GM19099 (cell line): ENCODE data around the gene AQP1.

Experiments
- POLR2A ChIP-seq: IDR thresholded peaks from 3 replicates; pipeline ENCODE4 v1.6.1; 2011; ENCODE audit warnings: low read depth; ENCODE audit not compliant: insufficient read length; ENCODE audit errors: extremely low read depth

Gene AQP1

DNA sequence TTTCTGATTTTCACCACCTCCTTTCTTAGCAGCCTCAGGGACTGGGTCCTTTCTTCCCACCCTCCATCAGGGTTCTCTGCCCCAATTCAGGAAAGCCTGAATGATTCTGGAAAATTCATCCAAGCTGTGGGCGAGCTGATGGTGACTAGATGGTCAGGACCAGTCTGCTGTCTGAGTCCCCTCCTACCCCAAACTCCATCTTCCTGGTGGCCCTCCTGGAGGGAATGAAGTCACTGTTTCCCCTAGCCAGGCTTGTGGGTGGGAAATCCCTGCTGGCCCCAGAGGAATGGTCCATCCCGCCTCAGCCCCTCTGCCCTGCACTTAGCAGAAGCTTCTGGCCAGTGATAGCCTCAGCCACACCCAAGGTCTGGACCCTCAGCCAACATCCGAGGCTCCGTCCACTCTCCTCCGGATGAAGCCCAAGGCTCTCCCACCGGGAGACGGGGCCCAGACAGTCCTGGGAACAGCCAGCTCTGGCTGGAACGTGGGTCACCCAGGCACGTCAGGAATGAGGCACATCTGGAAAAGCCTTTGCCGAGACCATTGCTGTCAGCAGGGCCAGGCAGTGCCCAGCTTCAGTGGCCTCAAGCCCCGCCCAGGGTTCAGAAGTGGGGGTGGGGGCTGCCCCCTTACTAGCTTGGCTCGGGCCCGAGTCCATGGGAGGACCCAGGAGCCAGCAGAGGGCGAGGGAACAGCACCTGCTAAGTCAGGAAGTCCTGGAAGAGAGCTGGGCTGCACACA, 4.0 kb upstream of the AQP1 start:
- no peak for TF ChIP-seq POLR2A

DNA sequence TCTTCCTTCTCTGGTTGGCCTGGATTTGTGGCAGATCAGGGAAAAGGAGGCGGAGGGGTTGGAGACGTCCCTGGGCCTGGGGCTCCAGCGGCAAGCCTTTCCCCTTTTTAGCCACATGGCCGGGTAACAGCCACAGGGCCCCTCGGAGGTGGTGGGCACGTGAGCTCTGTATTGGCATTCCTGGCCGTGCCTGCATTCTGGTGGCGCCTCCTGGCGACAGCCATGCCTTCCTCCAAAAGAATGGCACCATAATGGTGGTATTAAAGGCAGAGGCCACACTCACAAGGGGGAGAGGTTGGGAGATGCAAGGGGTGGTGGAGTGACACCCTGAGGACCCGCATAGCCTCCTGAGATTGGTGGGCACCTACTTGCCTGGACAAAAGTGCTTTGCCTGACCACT, 3.0 kb upstream of the AQP1 start:
- no peak for TF ChIP-seq POLR2A

DNA sequence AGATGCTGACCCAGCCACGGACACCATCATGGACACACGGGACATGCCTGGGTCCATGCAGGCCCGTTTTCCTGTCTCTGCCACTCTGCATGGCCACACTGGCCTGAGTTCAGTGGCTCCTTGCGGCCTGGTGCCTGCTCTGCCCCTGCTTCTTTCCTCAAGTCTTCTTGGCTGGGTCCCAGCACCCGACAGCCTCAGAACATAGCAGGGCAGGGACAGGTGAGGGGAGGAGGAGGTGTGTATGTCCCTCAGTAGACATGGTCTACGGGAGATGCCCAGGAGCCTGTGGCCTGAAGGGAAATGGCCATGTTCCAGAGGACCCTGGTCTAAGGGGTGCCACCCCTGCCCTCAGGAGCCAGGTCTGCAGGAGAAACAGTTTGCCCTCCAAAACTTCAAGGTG, 2.2 kb upstream of the AQP1 start:
- no peak for TF ChIP-seq POLR2A

- TF ChIP-seq POLR2A: no peak
Measured at GRCh38 chr7:30910411-30911073, 1.1 kb upstream of the AQP1 start.

GRCh38 chr7:30911133-30911532, 520 bp upstream of the AQP1 start:
- no peak for TF ChIP-seq POLR2A

- TF ChIP-seq POLR2A: no peak
Measured at GRCh38 chr7:30912021-30912730, 523 bp downstream of the AQP1 start.

DNA sequence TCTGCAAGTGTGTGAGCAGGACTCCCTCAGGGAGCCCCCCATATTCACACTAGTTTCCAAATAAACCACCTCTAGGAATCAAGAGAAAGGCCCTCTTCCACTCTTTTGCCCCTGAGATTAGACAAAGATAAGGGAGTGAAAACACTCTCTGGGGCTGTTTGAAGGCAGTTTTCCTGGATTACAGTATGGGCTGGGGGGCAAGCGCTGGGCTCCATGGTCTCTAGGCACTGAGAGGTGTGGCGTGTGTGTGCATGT, 1.0 kb downstream of the AQP1 start:
- no peak for TF ChIP-seq POLR2A

DNA sequence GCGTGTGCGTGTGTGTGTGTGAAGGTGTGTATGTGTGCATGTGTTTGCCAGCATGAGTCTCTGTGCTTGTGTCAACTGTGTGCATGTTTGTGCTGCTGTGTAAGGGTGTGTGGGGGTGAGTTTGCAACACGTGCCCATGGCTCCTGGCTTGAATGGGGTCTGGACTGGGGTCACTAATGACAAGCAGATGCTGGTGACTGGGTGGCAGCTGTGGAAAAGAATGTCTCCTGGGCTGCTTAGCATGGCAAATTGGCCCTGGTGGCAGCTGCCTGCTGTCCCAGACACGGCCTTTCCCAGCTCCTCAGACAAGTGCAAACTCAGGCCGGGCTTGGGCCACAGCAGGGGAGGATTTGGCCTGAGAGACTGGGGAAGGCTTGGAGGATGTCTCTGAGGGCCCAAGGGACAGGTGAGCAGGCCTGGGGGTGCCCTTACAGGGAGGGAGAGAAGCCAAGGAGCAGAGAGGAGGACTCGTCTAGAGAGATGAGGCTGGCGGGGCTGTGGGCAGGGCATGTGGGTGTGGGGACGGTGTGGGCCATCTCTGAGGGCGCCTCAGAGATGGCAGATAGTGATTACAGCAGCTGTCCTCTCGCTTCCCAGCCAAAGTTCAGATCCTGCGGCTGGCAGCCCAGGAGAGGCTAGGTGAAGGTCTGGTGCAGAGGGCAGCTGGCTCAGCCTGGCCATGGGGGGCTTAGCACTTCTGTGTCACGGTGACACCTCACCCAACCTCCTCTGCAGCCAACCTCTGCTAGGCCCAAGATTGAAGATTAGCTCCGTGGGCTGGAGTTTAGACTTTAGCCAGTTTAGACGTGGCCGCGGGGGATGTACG, 1.5 kb downstream of the AQP1 start:
- no peak for TF ChIP-seq POLR2A

DNA sequence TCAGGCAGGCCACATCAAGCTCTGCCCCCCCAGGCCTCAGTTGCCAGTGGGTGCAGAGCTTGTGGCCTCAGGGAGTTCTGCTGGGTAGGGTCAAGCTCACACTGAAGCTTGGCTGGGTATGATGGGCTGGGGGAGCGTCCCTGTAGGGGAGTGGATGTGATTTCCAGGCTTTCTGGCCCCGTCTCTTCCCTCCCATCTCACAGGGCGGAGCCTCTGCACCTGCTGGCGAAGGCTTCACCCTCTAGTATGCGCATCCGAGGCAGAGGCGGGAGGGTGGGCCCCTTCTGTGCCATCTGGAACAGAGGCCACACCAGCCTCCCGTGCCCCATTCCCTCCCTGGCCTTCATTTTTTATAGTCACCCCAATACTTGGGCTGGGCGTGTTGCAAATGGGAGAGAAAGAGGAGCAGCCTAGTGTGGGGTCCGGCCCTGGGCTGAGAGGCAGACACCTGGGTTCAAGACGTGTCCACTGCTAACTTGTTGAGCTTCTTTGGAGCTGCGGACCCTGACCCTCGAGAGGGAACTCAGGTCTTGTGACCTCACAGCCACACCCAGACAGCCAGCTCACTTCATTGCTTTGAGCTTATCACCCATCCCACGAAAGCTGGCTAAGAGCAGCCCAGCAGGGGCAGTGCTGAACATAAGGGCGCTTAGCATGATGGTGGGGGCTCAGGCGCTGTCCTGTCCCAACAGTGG, 2.3 kb downstream of the AQP1 start:
- no peak for TF ChIP-seq POLR2A

DNA sequence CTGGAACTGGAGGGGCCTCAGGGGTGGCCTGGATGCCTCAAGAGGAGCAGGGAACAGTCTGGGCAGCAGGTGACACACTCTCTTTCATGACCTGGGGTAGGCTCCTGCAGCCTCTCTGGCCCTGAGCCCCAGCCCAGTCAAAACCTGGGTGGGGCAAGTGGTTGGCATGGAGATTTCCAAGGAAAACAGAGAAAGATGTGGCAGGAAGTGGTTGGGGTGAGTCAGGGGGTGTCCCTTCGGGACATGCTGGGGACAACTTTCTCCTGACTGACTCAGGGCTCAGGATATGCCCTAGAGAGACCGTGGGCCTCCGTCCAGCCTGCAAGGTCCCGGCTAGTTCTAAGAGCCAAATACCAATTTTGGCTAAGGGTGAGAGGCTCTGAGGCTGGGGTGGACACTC, 2.9 kb downstream of the AQP1 start:
- TF ChIP-seq POLR2A: no peak

- TF ChIP-seq POLR2A: no peak
Measured at GRCh38 chr7:30915005-30915601, 3.5 kb downstream of the AQP1 start.

DNA sequence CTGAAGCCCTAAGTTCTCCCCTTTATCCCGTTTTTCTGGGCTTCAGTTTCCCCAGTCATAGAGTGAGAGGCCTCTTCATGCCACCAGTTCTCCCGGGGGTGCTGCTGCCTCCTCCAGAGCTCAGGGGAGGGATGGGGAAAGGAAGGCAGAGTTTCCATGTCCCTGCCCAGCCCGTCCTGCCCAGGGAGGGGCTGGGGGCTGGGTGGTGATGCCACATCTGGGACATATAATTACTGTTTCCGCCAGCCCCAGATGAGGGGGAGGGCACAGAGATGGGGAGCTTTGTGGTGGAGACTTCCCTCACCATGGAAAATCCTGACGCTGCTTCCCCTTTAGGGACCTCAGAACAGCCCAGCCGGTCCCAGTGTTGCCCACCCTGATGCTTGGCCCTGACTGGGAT, 4.1 kb downstream of the AQP1 start:
- TF ChIP-seq POLR2A: no peak

- no peak for TF ChIP-seq POLR2A
Measured at GRCh38 chr7:30916255-30916654, 4.6 kb downstream of the AQP1 start.

DNA sequence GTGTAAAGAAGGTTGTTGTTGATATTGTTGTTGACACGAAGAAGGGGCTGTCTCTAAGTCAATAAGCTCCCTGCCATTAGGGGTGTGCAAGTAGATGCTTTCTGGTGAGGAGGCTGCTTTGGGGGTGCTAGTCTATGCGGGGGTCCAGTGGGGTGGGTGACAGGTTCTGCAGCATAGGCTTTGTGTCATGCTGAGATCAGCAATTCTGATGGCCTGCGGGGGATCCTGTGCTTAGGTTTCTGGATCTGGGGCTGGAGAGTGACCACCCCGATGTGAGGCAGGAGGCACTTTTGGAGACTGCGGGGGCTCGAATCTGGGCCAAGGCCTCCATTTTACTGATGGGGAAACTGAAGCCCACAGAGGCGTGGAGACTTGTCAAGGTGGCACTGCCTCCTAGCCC, 5.1 kb downstream of the AQP1 start:
- TF ChIP-seq POLR2A: no peak

- no peak for TF ChIP-seq POLR2A
Measured at GRCh38 chr7:30917216-30917893, 5.7 kb downstream of the AQP1 start.

DNA sequence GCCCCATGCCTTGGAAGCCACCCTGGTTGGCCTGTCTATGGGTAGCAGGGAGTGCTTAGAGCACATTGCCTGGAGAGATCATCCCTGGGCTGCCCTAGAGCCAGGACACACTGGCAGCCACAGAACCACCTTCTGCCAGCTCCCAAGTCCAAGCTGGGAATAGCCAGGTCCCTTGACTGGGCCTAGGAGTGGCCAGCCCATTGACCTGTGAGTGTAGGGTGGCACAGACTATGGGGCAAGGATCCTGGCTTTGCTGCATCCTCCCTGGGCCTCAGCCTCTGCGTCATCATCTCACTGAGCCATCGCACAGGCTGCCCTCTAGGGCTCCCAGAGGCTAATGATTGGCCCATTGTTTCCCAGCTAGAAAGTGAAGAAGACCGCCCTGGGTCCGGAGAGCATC, 7.0 kb downstream of the AQP1 start:
- TF ChIP-seq POLR2A: no peak
